HG02610 (cell line): ENCODE data around the gene LRRC27.
"Not testable (repeated sequence)": the region's sequence is repeated elsewhere in the genome, so short reads cannot be mapped to it uniquely, and the experiment has no call there.

ENCODE experiments used
- ATAC-seq: cut with Tn5 transposase; IDR thresholded peaks from one replicate; pipeline ENCODE4 v1.9.1; 2021; ENCODE audit warnings: mild to moderate bottlenecking, moderate library complexity; ENCODE audit not compliant: unreplicated experiment

The LRRC27 gene

GRCh38 chr10:132313865-132314264 is 18.1 kb upstream of the LRRC27 start:
- ATAC-seq, result no peak

GRCh38 chr10:132314336-132314735 is 17.7 kb upstream of the LRRC27 start:
- ATAC-seq, result no peak

DNA sequence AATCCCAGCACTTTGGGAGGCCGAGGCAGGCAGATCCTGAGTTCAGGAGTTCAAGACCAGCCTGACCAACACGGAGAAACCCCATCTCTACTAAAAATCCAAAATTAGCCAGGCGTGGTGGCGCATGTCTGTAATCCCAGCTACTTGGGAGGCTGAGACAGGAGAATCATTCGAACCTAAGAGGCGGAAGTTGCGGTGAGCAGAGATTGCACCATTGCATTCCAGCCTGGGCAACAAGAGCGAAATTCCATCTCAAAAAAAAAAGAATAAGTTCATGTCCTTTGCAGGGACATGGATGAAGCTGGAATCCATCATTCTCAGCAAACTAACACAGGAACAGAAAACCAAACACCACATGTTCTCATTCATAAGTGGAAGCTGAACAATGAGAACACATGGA is 17.1 kb upstream of the LRRC27 start:
- not testable (repeated sequence) for ATAC-seq

- no peak for ATAC-seq
Measured at GRCh38 chr10:132316133-132316532, 15.9 kb upstream of the LRRC27 start.

DNA sequence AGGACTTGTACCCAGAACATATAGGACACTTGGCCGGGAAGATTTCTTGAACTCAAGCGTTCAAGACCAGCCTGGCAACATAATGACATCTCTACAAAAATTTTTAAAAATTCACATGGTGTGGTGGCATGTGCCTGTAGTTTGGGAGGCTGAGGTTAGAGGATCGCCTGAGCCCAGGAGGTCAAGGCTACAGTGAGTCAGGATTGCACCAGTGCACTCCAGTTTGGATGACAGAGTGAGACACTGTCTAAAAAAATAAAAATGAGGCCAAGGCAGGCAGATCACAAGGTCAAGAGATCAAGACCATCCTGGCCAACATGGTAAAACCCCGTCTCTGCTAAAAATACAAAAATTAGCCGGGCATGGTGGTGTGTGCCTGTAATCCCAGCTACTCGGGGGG is 14.5 kb upstream of the LRRC27 start:
- ATAC-seq, result not testable (repeated sequence)

DNA sequence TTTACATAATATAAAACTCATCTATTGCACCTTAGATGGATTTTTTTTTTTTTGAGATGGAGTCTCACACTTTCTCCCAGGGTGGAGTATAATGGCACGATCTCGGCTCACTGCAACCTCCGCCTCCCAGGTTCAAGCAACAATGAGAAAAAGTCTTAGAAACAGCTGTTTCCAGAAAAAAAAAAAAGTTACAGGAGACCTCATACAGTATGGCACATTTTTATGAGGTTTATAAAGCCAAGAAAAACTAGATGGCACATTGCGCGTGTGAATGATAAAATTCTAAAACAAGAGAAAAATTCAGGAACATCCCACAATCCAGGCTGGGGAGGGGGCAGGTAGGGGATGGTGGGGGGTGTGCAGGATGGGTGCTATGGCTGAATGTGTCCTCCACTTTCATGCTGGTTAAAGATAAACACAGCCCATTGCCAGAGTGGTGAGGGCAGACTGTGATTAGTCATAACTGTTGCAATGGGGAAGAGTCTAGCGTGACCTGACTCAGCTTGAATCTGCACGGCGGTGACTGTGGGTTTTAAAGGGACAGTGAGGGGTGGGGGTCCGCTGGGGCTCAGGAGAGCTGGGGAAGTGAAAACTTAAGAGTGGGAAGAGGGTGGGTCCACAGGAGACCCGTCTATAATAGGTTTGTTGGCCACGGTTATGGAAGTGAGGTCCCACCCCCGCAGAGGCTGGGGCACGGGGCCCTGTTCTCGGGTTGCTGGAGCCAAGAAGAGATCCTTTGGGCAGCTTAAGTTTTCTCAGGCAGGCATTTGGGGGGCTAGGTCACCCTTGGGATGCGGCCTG is 11.9 kb upstream of the LRRC27 start:
- ATAC-seq, result peak; percentile 96

DNA sequence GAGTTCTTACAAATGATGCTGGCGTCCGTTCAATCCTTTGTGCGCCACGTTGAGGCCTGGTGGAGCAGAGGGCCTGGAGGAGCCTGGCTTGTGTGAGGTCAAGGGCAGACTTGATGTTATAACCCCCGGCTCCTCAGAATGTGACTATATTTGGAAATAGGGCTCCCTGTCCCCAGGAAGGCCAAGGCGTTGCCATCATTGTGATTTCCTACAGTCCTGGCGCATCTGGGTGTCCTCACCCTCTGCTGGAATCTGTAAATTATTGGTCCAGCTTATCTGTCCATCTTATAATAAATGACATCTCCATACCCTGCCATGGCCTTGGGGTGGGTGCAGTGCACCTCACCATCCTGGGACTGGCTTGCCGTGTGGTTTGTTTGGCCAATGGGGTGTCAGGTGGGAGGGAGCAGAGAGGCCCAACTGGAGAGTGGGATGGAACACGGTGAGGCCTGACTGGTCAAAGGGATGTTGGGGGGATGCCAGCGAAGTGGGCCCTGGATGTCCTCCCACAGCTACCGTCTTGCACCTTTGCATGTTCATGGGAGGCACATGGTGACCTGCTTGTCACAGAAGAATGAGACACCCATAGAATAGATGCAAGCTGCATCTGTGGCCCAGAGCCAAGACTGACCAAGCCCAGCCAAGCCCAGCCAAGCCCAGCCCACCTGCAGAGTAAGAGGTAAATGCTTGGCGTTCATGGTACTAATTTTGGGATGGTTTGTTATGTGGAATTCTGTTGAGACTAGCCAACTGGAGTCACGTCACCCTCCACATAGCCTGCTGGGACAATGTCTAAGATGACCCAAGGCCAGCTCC is 11.1 kb upstream of the LRRC27 start:
- ATAC-seq, result no peak

GRCh38 chr10:132321726-132322125 is 10.3 kb upstream of the LRRC27 start:
- no peak for ATAC-seq

GRCh38 chr10:132322586-132323048 is 9.4 kb upstream of the LRRC27 start:
- no peak for ATAC-seq

DNA sequence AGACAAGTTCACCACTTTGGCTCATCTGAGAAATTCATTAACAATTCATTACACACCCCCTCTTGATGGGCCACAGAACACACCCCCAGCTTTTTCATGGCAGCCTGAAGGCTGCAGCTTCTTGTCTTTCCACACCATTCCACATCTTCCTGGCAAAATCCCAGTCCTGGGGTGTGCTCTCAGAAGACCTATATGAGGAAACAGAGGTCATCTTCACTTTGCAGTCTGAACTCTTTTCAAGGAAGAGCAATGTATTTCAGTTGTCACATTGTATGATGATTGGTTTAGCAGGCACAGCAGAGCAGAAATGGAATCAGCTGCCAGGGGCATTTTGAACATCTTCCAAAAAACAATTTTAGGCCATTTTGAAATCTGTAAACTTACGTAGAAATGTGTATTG is 7.8 kb upstream of the LRRC27 start:
- no peak for ATAC-seq

DNA sequence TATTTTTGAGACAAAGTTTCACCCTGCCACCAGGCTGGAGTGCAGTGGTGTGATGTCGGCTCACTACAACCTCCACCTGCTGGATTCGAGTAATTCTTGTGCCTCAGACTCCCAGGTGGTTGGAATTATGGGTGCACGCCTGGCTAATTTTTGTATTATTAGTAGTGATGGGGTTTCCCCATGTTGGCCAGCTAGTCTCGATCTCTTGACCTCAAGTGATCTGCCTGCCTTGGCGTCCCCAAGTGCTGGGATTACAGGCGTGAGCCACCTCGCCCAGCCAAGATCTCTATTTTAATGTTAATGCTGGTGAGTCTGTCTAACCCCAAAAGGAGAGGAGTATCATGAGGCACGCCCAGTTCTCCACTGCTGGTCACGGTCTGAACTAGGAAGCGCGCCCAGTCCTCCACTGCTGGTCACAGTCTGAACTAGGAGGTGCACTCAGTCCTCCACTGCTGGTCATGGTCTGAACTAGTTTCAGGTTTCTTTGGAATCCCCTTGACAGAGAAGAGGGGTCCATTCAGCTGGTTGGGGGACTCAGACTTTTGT is 5.6 kb upstream of the LRRC27 start:
- ATAC-seq, result no peak

GRCh38 chr10:132326925-132327324 is 5.1 kb upstream of the LRRC27 start:
- no peak for ATAC-seq

- no peak for ATAC-seq
Measured at GRCh38 chr10:132328106-132328505, 3.9 kb upstream of the LRRC27 start.

DNA sequence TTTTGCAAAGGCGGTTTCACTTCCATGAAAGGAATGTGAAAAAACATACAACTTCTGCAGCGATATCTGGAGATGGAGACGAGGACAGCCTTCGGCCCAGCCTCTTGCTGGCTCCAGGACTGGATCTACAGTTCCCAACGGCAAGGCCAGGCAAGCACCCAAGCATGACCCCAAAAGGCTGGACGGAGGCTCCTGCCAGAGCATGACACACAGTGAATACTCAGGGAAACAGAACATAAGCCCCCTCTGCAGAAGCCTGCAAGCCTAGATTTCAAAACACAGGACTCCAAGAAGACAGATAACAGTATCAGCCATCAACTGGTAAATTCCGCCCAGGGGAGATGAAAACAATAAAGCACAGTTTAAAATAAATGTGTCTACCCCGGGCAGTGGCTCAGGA is 3.3 kb upstream of the LRRC27 start:
- no peak for ATAC-seq

DNA sequence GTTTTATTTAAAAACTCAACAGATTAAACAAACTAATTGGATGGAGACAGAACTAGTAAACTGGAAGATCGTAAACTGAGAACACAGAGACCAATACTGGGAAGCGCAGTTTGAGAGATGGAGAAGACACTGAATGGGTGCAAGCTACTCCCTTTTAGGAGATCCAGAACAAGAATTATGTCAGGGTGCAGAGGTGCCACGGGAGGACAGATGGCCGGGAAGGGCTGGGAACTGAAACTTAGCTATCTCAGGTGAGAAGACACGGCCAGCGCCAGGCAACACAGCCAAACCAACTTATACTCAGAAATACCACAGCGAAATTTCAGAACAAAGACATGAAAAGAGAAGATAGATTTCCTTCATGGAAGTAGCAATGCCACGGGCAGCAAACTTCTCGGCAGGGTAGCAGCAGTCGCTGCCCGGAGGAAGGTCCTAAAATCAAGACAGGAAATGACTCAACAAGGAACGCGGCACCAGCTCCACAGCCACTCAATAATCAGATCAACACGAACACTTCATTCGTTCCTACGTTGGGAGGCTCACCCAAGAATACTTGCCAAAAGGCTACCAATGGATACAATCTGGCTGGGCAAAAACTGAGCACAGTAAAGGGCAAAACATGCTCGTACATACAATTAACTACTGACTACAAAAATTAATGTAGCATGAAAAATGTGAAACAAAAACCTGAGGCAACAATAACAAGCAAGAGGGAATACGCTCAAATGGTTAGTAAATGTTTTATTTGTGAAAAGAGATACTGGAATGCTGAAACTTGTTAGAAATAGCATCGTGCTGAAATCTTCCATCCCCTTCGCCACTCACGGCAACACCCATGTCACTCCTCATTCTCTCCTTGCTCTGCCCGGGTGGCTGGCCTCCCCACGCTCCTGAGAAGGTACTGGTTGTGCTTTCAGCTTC is 2.2 kb upstream of the LRRC27 start:
- ATAC-seq, result no peak

GRCh38 chr10:132330486-132330833 is 1.5 kb upstream of the LRRC27 start:
- no peak for ATAC-seq

DNA sequence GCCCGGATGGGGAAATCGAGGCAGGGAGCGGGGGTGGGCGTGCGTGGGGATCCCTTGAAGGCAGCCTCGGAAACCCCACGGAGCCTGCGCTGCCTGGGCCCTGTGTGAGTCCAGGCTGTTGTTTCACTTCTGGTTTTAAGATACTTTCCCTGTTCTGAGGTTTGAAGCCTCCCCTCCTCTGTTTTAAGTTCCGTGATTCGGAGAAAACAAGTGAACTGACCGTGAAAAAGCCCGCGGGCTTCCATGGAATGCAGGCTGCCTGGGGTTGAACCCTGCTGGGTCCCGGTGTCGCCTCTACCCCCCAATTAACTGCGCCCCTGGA is 401 bp downstream of the LRRC27 start:
- ATAC-seq, result peak; percentile 21

- no peak for ATAC-seq
Measured at GRCh38 chr10:132333386-132333785, 1.4 kb downstream of the LRRC27 start.

DNA sequence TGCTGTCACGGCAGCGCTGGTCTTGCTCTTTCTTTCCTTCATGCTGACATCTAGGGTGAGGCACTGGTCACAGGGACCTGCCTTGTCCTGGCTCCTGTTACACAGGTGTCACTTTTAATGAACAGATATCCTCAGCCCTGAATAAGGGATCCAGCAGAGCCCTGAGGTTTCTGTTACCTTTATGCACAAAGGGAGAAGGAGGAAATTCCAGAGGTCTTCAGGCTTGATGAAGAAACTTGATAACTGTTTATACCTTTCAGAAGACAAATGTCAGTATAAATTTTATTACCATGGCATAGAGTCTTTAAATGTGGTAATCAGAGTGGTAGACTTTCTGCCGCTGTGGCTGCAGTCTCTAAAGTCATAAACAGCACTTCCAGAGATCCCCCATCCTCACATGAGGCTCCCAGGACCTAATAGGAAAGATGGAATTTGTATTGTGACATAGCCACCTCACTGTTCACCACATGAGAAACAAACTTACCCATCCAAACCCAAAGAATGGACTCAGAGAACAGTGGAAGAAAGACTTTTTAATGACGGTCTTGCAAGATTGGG is 2.7 kb downstream of the LRRC27 start:
- ATAC-seq, result no peak

DNA sequence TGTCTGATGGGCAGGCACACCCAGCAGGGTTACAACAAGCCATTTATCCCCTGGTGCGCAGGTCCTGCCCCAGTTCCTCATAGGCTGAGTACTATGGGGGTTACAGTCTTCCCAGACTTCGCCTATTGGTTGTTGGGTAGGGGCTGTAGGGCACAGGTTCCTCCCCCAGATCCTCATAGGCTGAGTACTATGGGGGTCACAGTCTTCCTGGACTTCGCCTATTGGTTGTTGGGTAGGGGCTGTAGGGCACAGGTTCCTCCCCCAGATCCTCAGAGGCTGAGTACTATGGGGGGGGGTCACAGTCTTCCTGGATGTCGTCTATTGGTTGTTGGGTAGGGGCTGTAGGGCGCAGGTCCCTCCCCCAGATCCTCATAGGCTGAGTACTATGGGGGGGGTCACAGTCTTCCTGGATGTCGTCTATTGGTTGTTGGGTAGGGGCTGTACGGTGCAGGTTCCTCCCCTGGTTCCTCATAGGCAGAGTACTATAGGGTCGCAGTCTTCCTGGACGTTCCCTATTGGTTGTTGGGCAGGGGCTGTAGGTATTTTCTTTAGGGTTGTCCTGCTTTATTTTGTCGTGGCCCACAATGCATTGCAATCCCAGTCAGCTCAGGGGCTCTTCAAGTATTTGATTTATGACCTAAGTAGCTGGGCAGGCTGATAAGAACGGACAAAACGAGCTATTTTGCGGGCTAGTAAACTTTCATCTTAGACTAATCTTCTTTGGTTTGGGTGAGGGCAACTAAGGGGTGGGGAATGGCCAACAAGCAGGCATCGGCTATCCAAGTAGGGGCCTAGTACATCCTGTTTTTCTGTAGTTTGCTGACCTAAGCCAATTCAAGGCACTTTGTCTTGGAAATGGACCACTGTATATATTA is 3.4 kb downstream of the LRRC27 start:
- peak; percentile 82 for ATAC-seq
